Measurements from ENCODE around the gene KDM1B.

The KDM1B gene

GRCh38 chr6:18155150-18155863 is at the start of gene KDM1B:
Gene KDM1B, plus strand, starts transcription at chr6:18155422. Its CDS starts 4,474 bp downstream, at chr6:18159896.
- ChIA-PET CTCF (no interaction called here), POLR2A (ENCODE audit: low non-redundant PET) (interaction anchor here (0.6 kb wide), 1 partner anchor 63 kb away, joined by 6 read pairs; no protein-coding TSS in a partner anchor)
- peak; percentile 99 for DNase-seq (ENCODE audit: low spot score)
- TF ChIP-seq, protein P1, sequence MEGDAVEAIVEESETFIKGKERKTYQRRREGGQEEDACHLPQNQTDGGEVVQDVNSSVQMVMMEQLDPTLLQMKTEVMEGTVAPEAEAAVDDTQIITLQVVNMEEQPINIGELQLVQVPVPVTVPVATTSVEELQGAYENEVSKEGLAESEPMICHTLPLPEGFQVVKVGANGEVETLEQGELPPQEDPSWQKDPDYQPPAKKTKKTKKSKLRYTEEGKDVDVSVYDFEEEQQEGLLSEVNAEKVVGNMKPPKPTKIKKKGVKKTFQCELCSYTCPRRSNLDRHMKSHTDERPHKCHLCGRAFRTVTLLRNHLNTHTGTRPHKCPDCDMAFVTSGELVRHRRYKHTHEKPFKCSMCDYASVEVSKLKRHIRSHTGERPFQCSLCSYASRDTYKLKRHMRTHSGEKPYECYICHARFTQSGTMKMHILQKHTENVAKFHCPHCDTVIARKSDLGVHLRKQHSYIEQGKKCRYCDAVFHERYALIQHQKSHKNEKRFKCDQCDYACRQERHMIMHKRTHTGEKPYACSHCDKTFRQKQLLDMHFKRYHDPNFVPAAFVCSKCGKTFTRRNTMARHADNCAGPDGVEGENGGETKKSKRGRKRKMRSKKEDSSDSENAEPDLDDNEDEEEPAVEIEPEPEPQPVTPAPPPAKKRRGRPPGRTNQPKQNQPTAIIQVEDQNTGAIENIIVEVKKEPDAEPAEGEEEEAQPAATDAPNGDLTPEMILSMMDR (conservative IDR thresholded peaks at IDR 0.05; ENCODE audit: low read depth) = no peak
- peak within 1 kb of the TSS; percentile 90 for H3K27ac ChIP-seq

DNA sequence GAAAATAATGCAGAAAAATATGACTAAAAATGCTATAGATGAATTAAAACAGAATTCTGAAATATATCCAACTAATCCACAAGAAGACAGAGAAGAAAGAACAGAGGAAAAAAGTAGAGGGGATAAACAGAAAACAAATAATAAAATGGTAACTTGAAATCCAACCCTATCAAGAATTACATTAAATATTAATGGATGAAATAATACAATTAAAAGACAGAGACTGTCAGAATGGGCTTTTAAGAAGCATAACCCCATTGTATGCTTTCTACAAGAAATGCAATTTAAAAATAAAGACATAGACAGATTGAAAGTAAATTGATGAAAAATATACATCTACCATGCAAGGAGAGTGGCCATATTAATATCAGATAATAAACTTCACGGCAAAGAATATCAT is 48.2 kb upstream of the KDM1B start:
- CTCF ChIA-PET = no interaction called here
- DNase-seq (ENCODE audit: low spot score) = no peak
- TF ChIP-seq, protein P1 (conservative IDR thresholded peaks at IDR 0.05; ENCODE audit: low read depth) = no peak
- POLR2A ChIA-PET (ENCODE audit: low non-redundant PET) = no interaction called here
- H3K27ac ChIP-seq = no peak overlapping the region

- TF ChIP-seq, protein P1 (conservative IDR thresholded peaks at IDR 0.05; ENCODE audit: low read depth) = no peak
- no peak overlapping the region for H3K27ac ChIP-seq
- DNase-seq (ENCODE audit: low spot score) = no peak
- POLR2A ChIA-PET (ENCODE audit: low non-redundant PET) = no interaction called here
- CTCF ChIA-PET = interaction anchor here (0.6 kb wide), 1 partner anchor 135 kb away, joined by 4 read pairs; no protein-coding TSS in a partner anchor
Observed at GRCh38 chr6:18110162-18110561, 45.1 kb upstream of the KDM1B start.

GRCh38 chr6:18115356-18115755 is 39.9 kb upstream of the KDM1B start:
- no peak overlapping the region for H3K27ac ChIP-seq
- ChIA-PET POLR2A (ENCODE audit: low non-redundant PET) (interaction anchor here (0.7 kb wide), 1 partner anchor 20 kb away, joined by 3 read pairs; no protein-coding TSS in a partner anchor), CTCF (no interaction called here)
- TF ChIP-seq, protein P1 (conservative IDR thresholded peaks at IDR 0.05; ENCODE audit: low read depth) = no peak
- DNase-seq (ENCODE audit: low spot score) = no peak

DNA sequence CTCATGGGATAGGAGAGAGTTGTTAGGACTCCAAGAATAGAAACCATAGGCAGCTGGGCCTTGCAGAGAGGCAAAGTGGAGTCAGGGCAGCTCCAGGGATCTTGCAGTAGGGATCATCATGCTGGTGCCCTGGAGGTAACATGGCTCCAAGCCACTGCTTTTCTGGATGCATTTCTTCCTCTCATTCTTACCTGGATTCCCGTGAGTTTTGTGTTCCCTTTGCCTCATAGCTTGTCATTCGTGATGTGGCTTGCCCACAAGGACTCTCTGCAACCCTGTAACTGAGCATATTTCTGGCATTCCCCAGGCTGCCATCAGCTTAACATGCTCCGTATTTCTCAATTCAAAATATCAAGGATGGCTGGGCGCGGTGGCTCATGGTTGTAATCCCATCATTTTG is 38.1 kb upstream of the KDM1B start:
- ChIA-PET POLR2A (ENCODE audit: low non-redundant PET) (interaction anchor here (0.7 kb wide), 1 partner anchor 72 kb away, joined by 5 read pairs; no protein-coding TSS in a partner anchor), CTCF (interaction anchor here (0.6 to 0.7 kb wide), 2 partner anchors 70 to 542 kb away, joined by 3 to 4 read pairs; no protein-coding TSS in a partner anchor)
- TF ChIP-seq, protein P1 (conservative IDR thresholded peaks at IDR 0.05; ENCODE audit: low read depth) = no peak
- no peak for DNase-seq (ENCODE audit: low spot score)
- no peak overlapping the region for H3K27ac ChIP-seq

GRCh38 chr6:18118330-18118729 is 36.9 kb upstream of the KDM1B start:
- no peak for DNase-seq (ENCODE audit: low spot score)
- ChIA-PET POLR2A (ENCODE audit: low non-redundant PET) (no interaction called here), CTCF (no interaction called here)

More at GRCh38 chr6:18118330-18118729, 36.9 kb upstream of the KDM1B start:
- TF ChIP-seq, protein P1 (conservative IDR thresholded peaks at IDR 0.05; ENCODE audit: low read depth) = no peak
- no peak overlapping the region for H3K27ac ChIP-seq

Data from RWPE1 (cell line).